NB4 (cell line): ENCODE data around the gene C4BPB.

ENCODE experiments used
- TF ChIP-seq, protein P1 (sequence below): IDR thresholded peaks from 2 replicates; pipeline ENCODE4 v1.6.1; 2011; ENCODE audit warnings: low read depth, low read length
- TF ChIP-seq, protein P2 (sequence below): IDR thresholded peaks from one replicate; pipeline ENCODE4 v1.5.1; 2012; ENCODE audit warnings: low read depth, low read length

DNA sequence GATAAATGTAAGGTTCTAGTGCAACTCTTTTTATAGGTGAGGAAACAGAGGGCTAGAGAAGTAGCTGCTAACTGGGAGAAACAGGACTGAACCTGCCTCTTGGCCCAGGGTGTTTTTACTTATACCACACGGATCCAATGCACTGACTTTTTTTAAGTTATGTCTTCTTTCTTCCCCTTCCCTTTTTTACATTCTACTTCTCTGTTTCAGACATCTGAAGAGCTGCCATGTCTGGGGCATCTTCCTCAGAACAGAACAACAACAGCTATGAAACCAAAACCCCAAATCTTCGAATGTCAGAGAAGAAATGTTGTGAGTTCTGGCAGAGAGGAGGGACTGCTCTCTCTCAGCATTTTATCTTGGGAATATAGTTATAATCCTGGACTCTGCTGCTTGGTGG is 34.2 kb upstream of the C4BPB start:
- TF ChIP-seq, protein P1, sequence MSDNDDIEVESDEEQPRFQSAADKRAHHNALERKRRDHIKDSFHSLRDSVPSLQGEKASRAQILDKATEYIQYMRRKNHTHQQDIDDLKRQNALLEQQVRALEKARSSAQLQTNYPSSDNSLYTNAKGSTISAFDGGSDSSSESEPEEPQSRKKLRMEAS, result no peak
- TF ChIP-seq, protein P2, sequence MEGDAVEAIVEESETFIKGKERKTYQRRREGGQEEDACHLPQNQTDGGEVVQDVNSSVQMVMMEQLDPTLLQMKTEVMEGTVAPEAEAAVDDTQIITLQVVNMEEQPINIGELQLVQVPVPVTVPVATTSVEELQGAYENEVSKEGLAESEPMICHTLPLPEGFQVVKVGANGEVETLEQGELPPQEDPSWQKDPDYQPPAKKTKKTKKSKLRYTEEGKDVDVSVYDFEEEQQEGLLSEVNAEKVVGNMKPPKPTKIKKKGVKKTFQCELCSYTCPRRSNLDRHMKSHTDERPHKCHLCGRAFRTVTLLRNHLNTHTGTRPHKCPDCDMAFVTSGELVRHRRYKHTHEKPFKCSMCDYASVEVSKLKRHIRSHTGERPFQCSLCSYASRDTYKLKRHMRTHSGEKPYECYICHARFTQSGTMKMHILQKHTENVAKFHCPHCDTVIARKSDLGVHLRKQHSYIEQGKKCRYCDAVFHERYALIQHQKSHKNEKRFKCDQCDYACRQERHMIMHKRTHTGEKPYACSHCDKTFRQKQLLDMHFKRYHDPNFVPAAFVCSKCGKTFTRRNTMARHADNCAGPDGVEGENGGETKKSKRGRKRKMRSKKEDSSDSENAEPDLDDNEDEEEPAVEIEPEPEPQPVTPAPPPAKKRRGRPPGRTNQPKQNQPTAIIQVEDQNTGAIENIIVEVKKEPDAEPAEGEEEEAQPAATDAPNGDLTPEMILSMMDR, result no peak
